Measurements from ENCODE around the gene SLC26A1.
A peak's percentile ranks its signal among the peaks of the same experiment; 100 is the strongest.

SLC26A1 gene

DNA sequence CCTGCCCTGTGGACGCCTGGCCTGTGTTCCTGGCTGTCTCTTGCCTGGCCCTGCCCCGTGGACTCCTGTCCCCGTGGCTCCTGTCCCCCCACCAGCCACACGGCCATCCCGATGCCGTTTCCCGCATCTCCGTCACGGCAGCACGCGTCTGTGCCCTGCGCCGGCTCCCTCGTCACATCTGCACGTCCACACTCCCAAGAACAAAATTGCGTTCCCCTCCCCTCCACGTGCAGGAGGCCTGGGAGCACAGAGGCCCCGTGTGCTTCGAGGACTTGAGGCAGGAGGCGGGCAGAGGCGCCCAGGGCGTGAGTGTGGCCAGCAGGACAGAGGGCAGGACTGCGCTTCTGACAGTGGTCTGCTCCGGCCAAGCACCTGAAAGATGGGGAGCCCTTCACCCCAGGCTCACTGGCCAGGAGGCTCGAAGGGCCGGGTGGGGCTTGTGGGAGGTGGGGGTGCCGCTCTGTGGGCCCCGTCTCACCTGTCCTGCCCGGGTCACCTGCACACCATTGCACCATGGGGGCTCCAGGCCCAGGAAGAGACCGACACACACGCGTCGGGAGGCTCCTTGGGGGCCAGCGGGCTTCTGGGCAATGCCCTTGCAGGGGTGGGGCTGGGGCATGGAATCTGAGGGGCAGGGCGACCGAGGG lies 35.5 kb upstream of the SLC26A1 start:
- TF ChIP-seq, protein P1, sequence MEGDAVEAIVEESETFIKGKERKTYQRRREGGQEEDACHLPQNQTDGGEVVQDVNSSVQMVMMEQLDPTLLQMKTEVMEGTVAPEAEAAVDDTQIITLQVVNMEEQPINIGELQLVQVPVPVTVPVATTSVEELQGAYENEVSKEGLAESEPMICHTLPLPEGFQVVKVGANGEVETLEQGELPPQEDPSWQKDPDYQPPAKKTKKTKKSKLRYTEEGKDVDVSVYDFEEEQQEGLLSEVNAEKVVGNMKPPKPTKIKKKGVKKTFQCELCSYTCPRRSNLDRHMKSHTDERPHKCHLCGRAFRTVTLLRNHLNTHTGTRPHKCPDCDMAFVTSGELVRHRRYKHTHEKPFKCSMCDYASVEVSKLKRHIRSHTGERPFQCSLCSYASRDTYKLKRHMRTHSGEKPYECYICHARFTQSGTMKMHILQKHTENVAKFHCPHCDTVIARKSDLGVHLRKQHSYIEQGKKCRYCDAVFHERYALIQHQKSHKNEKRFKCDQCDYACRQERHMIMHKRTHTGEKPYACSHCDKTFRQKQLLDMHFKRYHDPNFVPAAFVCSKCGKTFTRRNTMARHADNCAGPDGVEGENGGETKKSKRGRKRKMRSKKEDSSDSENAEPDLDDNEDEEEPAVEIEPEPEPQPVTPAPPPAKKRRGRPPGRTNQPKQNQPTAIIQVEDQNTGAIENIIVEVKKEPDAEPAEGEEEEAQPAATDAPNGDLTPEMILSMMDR (IDR thresholded peaks at IDR 0.05; ENCODE audit: extremely low read depth, insufficient read depth, missing control alignments): no peak
- no peak for DNase-seq (ENCODE audit: low spot score)
- in situ Hi-C loops (cut with MboI; ENCODE audit: low pct_unique_long_range_greater_than_20kb, low sequenced_read_pairs, unreplicated experiment): no loop called here

DNA sequence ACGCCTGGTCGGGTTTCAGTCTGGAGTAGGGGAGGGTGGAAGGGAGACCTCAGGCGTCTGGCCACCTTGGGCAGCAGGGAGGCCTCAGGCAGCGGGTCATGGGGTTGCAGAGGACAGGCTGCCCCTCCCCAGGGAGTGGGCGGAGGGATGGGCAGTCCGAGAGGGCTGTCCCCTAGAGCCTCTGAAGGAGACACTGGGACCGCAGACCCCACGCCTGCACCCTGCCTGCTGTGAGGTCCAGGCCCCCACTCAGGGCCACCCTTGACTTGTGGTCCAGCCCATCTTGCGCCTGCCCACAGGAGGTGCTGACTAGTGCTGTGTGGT lies 34.7 kb upstream of the SLC26A1 start:
- DNase-seq (ENCODE audit: low spot score): no peak
- in situ Hi-C loops (cut with MboI; ENCODE audit: low pct_unique_long_range_greater_than_20kb, low sequenced_read_pairs, unreplicated experiment): no loop called here
- TF ChIP-seq, protein P1 (IDR thresholded peaks at IDR 0.05; ENCODE audit: extremely low read depth, insufficient read depth, missing control alignments): no peak

DNA sequence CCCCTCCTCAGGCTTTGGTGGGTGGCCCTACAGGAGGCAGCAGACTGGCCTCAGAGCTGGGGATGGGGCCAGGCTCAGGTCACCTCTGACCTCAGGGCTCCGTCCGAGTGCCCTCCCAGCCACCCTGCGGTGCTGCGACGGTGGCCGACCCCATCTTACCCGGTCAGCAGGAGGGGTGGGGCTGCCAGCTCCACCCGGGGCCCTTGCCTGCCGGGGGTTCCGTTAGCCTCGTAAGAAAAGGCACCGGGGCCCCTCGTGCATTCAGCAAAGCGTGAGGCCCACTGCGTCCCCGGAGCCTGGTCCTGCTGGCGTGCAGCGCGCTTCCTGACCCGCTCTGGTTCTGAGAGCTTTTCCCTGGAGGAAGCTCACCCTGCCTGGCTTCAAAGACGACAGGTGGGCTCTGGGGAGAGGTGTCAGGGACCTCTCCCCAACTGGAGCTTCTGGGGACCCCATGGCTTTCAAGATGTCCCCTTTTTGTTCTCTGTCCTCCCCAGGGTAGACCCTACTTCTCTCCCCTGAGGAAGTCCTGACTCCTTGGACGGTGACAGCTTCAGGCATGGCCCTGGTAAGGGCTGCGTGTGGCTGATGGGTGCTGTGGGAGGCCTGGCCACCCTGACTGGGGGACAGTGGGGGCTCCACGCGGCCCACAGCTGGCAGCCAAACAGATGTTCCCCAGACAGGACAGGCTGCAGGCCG lies 34.2 kb upstream of the SLC26A1 start:
- no peak for DNase-seq (ENCODE audit: low spot score)
- in situ Hi-C loops (cut with MboI; ENCODE audit: low pct_unique_long_range_greater_than_20kb, low sequenced_read_pairs, unreplicated experiment): no loop called here
- TF ChIP-seq, protein P1 (IDR thresholded peaks at IDR 0.05; ENCODE audit: extremely low read depth, insufficient read depth, missing control alignments): no peak

DNA sequence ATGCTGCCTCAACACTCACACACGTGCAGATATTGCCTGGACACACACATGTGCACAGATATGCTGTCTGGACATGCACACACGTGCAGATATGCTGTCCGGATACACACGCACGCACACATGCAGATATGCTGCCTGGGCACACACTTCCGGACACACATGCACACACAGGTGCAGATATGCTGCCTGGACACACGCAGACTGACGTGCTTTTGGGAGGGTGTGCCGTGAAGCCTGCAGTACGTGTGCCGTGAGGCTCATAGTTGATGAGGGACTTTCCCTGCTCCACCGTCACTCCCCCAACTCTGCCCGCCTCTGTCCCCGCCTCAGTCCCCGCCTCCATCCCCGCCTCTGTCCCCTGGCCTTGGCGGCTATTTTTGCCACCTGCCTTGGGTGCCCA lies 32.9 kb upstream of the SLC26A1 start:
- TF ChIP-seq, protein P1 (IDR thresholded peaks at IDR 0.05; ENCODE audit: extremely low read depth, insufficient read depth, missing control alignments): no peak
- in situ Hi-C loops (cut with MboI; ENCODE audit: low pct_unique_long_range_greater_than_20kb, low sequenced_read_pairs, unreplicated experiment): no loop called here
- peak; percentile 94 for DNase-seq (ENCODE audit: low spot score)

DNA sequence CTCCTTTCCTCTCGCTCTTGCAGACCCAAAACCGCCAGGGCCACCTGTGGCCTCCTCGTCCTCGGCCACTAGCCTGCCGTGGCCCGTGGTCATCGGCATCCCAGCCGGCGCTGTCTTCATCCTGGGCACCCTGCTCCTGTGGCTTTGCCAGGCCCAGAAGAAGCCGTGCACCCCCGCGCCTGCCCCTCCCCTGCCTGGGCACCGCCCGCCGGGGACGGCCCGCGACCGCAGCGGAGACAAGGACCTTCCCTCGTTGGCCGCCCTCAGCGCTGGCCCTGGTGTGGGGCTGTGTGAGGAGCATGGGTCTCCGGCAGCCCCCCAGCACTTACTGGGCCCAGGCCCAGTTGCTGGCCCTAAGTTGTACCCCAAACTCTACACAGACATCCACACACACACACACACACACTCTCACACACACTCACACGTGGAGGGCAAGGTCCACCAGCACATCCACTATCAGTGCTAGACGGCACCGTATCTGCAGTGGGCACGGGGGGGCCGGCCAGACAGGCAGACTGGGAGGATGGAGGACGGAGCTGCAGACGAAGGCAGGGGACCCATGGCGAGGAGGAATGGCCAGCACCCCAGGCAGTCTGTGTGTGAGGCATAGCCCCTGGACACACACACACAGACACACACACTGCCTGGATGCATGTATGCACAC lies 31.8 kb upstream of the SLC26A1 start:
- in situ Hi-C loops (cut with MboI; ENCODE audit: low pct_unique_long_range_greater_than_20kb, low sequenced_read_pairs, unreplicated experiment): no loop called here
- TF ChIP-seq, protein P1 (IDR thresholded peaks at IDR 0.05; ENCODE audit: extremely low read depth, insufficient read depth, missing control alignments): no peak
- no peak for DNase-seq (ENCODE audit: low spot score)

DNA sequence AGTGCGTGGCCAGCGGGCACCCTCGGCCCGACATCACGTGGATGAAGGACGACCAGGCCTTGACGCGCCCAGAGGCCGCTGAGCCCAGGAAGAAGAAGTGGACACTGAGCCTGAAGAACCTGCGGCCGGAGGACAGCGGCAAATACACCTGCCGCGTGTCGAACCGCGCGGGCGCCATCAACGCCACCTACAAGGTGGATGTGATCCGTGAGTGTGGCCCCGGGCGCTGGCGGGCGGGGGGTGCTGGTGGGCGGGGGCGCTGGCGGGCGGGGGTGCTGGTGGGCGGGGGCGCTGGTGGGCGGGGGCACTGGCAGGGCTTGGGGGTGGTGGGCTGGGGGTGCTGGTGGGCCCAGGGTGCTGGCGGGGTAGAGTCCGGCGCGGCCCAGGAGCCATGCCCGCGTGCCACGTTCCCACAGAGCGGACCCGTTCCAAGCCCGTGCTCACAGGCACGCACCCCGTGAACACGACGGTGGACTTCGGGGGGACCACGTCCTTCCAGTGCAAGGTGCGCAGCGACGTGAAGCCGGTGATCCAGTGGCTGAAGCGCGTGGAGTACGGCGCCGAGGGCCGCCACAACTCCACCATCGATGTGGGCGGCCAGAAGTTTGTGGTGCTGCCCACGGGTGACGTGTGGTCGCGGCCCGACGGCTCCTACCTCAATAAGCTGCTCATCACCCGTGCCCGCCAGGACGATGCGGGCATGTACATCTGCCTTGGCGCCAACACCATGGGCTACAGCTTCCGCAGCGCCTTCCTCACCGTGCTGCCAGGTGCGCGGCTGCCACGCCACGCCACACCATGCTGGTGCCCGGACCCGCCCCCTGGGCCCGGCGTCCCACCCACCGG lies 30.9 kb upstream of the SLC26A1 start:
- in situ Hi-C loops (cut with MboI; ENCODE audit: low pct_unique_long_range_greater_than_20kb, low sequenced_read_pairs, unreplicated experiment): no loop called here
- TF ChIP-seq, protein P1 (IDR thresholded peaks at IDR 0.05; ENCODE audit: extremely low read depth, insufficient read depth, missing control alignments): no peak
- DNase-seq (ENCODE audit: low spot score): no peak
